Measurements from ENCODE around the gene RARRES2. TPM values are rescaled to one million over a fixed set of nuclear protein-coding genes. Genes with fewer than 3 reads are reported as not detected.
A peak's percentile ranks its signal among the peaks of the same experiment; 100 is the strongest.

Gene RARRES2
- total RNA-seq, 1 donor from 2014 or later, result 19.4 TPM

DNA sequence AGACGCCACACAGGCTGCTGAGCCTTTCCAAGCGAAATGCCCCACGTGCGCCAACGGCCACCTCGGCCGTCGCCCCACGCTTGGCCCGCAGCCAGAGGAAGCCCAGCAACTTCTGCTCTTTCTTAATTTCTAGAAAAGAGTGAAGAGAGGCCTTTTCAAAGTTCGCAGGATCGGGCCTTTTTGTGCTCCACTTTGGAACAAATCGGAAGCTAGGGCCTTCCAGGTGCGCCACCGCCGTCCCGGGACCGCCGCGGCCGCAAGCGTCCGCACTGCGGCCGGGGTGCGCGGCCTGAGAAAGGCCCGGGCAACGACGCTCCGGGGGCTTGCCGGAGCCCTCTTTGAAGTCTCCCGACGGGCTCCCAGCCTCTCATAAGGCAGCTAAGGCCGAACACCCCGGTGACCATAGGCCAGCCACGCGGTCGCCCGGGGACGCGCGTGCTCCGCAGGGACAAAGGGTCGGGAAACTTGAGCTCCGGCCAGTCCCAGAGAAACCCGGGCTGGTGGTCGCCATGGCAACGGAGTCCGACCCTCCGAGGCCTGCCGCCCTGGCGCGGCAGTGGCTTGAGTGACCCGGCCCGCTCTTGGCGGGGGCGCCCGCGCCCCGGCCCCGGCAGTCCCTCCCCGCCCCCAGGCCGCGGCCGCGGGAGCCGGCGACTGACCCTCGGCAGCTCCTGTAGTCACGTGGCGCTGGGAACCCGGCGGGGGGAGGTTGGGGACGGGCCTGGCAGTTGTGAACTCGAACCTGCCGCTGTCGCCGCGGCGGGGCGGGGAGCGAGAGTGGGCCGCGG is 26.9 kb upstream of the RARRES2 start, which contains the start of gene REPIN1:
REPIN1 (plus strand) TSS at position 727 of the 788 bp plus-strand sequence. CDS start 890 bp downstream, outside the sequence.
- TF ChIP-seq, protein P1, sequence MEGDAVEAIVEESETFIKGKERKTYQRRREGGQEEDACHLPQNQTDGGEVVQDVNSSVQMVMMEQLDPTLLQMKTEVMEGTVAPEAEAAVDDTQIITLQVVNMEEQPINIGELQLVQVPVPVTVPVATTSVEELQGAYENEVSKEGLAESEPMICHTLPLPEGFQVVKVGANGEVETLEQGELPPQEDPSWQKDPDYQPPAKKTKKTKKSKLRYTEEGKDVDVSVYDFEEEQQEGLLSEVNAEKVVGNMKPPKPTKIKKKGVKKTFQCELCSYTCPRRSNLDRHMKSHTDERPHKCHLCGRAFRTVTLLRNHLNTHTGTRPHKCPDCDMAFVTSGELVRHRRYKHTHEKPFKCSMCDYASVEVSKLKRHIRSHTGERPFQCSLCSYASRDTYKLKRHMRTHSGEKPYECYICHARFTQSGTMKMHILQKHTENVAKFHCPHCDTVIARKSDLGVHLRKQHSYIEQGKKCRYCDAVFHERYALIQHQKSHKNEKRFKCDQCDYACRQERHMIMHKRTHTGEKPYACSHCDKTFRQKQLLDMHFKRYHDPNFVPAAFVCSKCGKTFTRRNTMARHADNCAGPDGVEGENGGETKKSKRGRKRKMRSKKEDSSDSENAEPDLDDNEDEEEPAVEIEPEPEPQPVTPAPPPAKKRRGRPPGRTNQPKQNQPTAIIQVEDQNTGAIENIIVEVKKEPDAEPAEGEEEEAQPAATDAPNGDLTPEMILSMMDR (IDR thresholded peaks at IDR 0.05; ENCODE audit: insufficient read depth, low read depth, low read length), result no peak
- no peak for TF ChIP-seq EZH2 (IDR thresholded peaks at IDR 0.05; ENCODE audit: insufficient read depth, low read length)
- peak within 1 kb of the TSS; percentile 97 for H3K4me3 Mint-ChIP-seq (ENCODE audit: unreplicated experiment)
- FAIRE-seq (no peak), DNase-seq (ENCODE audit: low read depth) (peak; percentile 65)
- H3K4me1 Mint-ChIP-seq (ENCODE audit: low read depth, unreplicated experiment), result peaks cover 13% of the 10 kb centered on the region
- no peaks in the 10 kb centered on the region for H3K27me3 Mint-ChIP-seq (ENCODE audit: low read depth, unreplicated experiment)
- H3K9me3 Mint-ChIP-seq (ENCODE audit: unreplicated experiment), result no peaks in the 10 kb centered on the region
- peak within 1 kb of the TSS; percentile 74 for H3K4me3 ChIP-seq (ENCODE audit: insufficient read depth, low read depth, low read length)
- H4K20me1 ChIP-seq (ENCODE audit: insufficient read depth, low read length), result peaks cover 9% of the 10 kb centered on the region
- H3K36me3 ChIP-seq (ENCODE audit: insufficient read depth, low read length), result no peaks in the 10 kb centered on the region
- peak within 1 kb of the TSS; percentile 83 for H3K4me2 ChIP-seq (ENCODE audit: low read length)
- no peaks in the 10 kb centered on the region for H3K27me3 ChIP-seq (ENCODE audit: insufficient read depth, low read length)
- H3K9me3 ChIP-seq (ENCODE audit: insufficient read depth, low read depth, low read length), result no peaks in the 10 kb centered on the region
- peak within 1 kb of the TSS; percentile 87 for H3K9ac ChIP-seq (ENCODE audit: low read length)
- H3K4me1 ChIP-seq (ENCODE audit: insufficient read depth, low read length), result peaks cover 29% of the 10 kb centered on the region
- H3K27ac ChIP-seq (ENCODE audit: low read depth, low read length), result peak within 1 kb of the TSS; percentile 68
- H2AFZ ChIP-seq (ENCODE audit: low read depth, low read length), result peak within 1 kb of the TSS; percentile 84
- peak within 1 kb of the TSS; percentile 98 for H3K27ac Mint-ChIP-seq (ENCODE audit: unreplicated experiment)
- peaks cover 30% of the 10 kb centered on the region for H3K79me2 ChIP-seq (ENCODE audit: insufficient read depth, low read length)
- peaks cover 2% of the 10 kb centered on the region for H3K36me3 Mint-ChIP-seq (ENCODE audit: low read depth, unreplicated experiment)

DNA sequence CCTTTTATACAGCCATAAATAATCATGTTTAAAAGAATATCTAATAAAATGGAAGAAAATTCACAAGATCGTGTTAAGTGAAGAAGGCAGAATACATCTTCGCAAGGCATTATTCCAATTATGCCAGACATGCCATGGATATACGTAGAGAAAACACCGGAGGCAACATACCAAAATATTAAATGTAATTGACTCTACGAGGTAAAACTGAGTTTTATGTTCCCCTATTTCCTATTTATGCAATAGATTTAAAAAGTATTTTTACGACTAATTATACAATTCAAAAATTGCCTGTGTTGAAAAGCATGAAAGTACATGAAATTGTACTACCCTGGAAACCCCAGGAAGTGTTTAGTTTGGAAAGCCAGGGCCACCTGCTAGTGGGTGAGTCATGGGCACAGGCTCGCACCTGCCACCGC is 26.3 kb upstream of the RARRES2 start:
- Mint-ChIP-seq H3K36me3 (ENCODE audit: low read depth, unreplicated experiment) (no peaks in the 10 kb centered on the region), H3K4me3 (ENCODE audit: unreplicated experiment) (peak overlapping the region; percentile 79), H3K27ac (ENCODE audit: unreplicated experiment) (peak overlapping the region; percentile 62), H3K27me3 (ENCODE audit: low read depth, unreplicated experiment) (peaks cover 3% of the 10 kb centered on the region), H3K4me1 (ENCODE audit: low read depth, unreplicated experiment) (peaks cover 13% of the 10 kb centered on the region), H3K9me3 (ENCODE audit: unreplicated experiment) (no peaks in the 10 kb centered on the region)
- peaks cover 6% of the 10 kb centered on the region for H4K20me1 ChIP-seq (ENCODE audit: insufficient read depth, low read length)
- peak overlapping the region; percentile 87 for H3K9ac ChIP-seq (ENCODE audit: low read length)
- H3K27ac ChIP-seq (ENCODE audit: low read depth, low read length), result no peak overlapping the region
- H2AFZ ChIP-seq (ENCODE audit: low read depth, low read length), result peak overlapping the region; percentile 84
- peak; percentile 36 for DNase-seq (ENCODE audit: low read depth)
- peak overlapping the region; percentile 83 for H3K4me2 ChIP-seq (ENCODE audit: low read length)
- no peaks in the 10 kb centered on the region for H3K9me3 ChIP-seq (ENCODE audit: insufficient read depth, low read depth, low read length)
- H3K36me3 ChIP-seq (ENCODE audit: insufficient read depth, low read length), result no peaks in the 10 kb centered on the region
- no peak for FAIRE-seq
- TF ChIP-seq, protein P1 (IDR thresholded peaks at IDR 0.05; ENCODE audit: insufficient read depth, low read depth, low read length), result no peak
- no peak for TF ChIP-seq EZH2 (IDR thresholded peaks at IDR 0.05; ENCODE audit: insufficient read depth, low read length)
- peak overlapping the region; percentile 74 for H3K4me3 ChIP-seq (ENCODE audit: insufficient read depth, low read depth, low read length)
- no peaks in the 10 kb centered on the region for H3K27me3 ChIP-seq (ENCODE audit: insufficient read depth, low read length)
- H3K79me2 ChIP-seq (ENCODE audit: insufficient read depth, low read length), result peaks cover 25% of the 10 kb centered on the region
- peaks cover 29% of the 10 kb centered on the region for H3K4me1 ChIP-seq (ENCODE audit: insufficient read depth, low read length)
